Pancreas (tissue), 8 donors: Measurements from ENCODE around the gene AADAT. TPM values are rescaled to one million over a fixed set of nuclear protein-coding genes. Genes with fewer than 3 reads are reported as not detected.

ENCODE experiments used
- polyA plus RNA-seq, 2 donors: library from polyadenylated mRNA; stranded (reverse); fragments of 200-250 nt; gene quantifications; one replicate each; pipeline ENCODE4 v1.2.3, GENCODE V29; 2013
- total RNA-seq, 6 donors: library from RNA; stranded (reverse); fragmentation: NEBNext Ultra II Directional in 4 of 6; extraction: Animal tissue kit (Norgen Biotek cat#: 25700) in 4 of 6; gene quantifications; one replicate each; pipeline versions ENCODE4 v1.2.1 to v1.2.4, GENCODE V29; 2021 to 2023
- donor health status: healthy with polysubstance abuse.
- donor health status: DM: no; HTN: no; CAD: no; lungs with moderate emphysema.
- donor health status: DM: no; HTN: no; CAD: no.
- donor health status: Bipolar disorder and iron deficiency.
- donor health status: DM: yes; HTN: yes; CAD: no.
- donor health status: DM: no; HTN: no; CAD: no.
- donor health status: DM: no; HTN: no; CAD: no.
- donor health status: DM: yes; HTN: yes; CAD: no.

The AADAT gene
- total and polyA plus RNA-seq, 8 donors = 1.8 to 6.8 (median 3.1) TPM

Other genes starting within 250 kb of the AADAT start
- 1 to 10 TPM; 2.0 to 4.1 (median 2.3) TPM for gene MFAP3L, start 63.6 kb downstream of the AADAT start, total RNA-seq
- 1 to 10 TPM in 1 of 2 donors, under 1 TPM in 1; 0.76 to 1.3 TPM for gene MFAP3L, start 63.6 kb downstream of the AADAT start, polyA plus RNA-seq